DOHH2 (cell line): ENCODE results near the gene TMEM98.

ENCODE experiments used
- CTCF ChIP-seq: fragments of 200-600 bp; sonication (generic); IDR thresholded peaks from one replicate; pipeline ENCODE4 v1.5.1; 2014; ENCODE audit warnings: antibody characterized with exemption, mild to moderate bottlenecking, low read depth, low read length; ENCODE audit not compliant: poor library complexity, severe bottlenecking
- EZH2phosphoT487 ChIP-seq: fragments of 200-600 bp; sonication (generic); IDR thresholded peaks from 2 replicates; pipeline ENCODE4 v1.6.1; 2017; ENCODE audit warnings: borderline replicate concordance, mild to moderate bottlenecking, antibody characterized with exemption, low read length, moderate library complexity, mixed read lengths

- peak; percentile 87 for TF ChIP-seq CTCF
- no peak for TF ChIP-seq EZH2phosphoT487
These were observed 9.0 kb downstream of the TMEM98 start for GRCh38 chr17:32936894-32937500.
